ENCODE data around the gene PPP6R2.
"Not testable (repeated sequence)": the region's sequence is repeated elsewhere in the genome, so short reads cannot be mapped to it uniquely, and the experiment has no call there.

The PPP6R2 gene

DNA sequence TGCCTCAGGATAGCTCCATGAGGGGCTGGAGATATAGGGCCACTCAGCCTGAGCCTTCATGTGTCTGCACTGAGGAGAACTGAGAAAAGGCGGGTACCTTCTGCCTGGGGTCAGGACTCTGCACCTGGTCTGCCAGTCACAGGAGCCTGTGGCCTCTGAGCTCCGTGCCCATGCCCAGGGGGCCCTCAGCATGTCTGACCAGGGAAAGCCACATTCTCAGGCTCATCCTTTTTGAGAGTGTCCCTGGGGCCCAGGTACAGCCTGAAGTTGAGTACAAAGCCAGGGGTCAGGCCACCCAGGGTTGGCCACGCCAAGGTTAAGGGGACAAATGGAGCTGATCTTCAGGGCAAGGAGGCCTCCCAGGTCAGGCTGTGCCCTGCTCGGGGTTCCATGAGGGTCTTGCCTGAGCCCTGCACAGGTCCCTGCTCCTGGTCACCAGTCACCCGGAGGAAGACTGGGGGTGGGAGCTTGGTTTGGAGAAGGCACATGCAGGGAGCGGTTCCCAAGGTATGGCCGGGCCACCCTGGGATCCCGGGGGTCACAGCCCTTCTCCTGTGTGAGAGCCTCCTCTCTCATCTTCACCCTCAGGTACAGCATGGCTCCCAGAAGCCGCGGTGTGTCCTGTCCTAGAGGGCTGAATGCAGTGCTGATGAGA, 22.3 kb upstream of the PPP6R2 start:
- TF ChIP-seq CTCF (IDR thresholded peaks at IDR 0.05; ENCODE audit: low read depth, low read length, poor library complexity, severe bottlenecking), result no peak
- no peak for TF ChIP-seq EZH2phosphoT487 (IDR thresholded peaks at IDR 0.05; ENCODE audit: borderline replicate concordance, low read length)
- H3K4me2 ChIP-seq (ENCODE audit: low read length), result no peak overlapping the region
- H3K79me2 ChIP-seq (ENCODE audit: control insufficient read depth, low read length), result no peaks in the 10 kb centered on the region
- no peak overlapping the region for H3K4me3 ChIP-seq (ENCODE audit: low read length)
- H3K9me2 ChIP-seq (replicated peaks; ENCODE audit: control insufficient read depth, low read length), result no peaks in the 10 kb centered on the region
- H4K20me1 ChIP-seq (ENCODE audit: control insufficient read depth, insufficient read depth, low read depth, low read length), result no peaks in the 10 kb centered on the region
- H3K27ac ChIP-seq (ENCODE audit: low read depth, low read length), result no peak overlapping the region
- H3K4me1 ChIP-seq (ENCODE audit: control insufficient read depth, low read length), result peaks cover 53% of the 10 kb centered on the region
- H3K27me3 ChIP-seq (ENCODE audit: control insufficient read depth, low read length), result no peaks in the 10 kb centered on the region
- peaks cover 5% of the 10 kb centered on the region for H3F3A ChIP-seq (ENCODE audit: control insufficient read depth, insufficient read depth)
- no peaks in the 10 kb centered on the region for H3K36me3 ChIP-seq (ENCODE audit: control insufficient read depth, low read length)
- H3K9me3 ChIP-seq (ENCODE audit: control insufficient read depth, insufficient read depth, low read length), result no peaks in the 10 kb centered on the region

DNA sequence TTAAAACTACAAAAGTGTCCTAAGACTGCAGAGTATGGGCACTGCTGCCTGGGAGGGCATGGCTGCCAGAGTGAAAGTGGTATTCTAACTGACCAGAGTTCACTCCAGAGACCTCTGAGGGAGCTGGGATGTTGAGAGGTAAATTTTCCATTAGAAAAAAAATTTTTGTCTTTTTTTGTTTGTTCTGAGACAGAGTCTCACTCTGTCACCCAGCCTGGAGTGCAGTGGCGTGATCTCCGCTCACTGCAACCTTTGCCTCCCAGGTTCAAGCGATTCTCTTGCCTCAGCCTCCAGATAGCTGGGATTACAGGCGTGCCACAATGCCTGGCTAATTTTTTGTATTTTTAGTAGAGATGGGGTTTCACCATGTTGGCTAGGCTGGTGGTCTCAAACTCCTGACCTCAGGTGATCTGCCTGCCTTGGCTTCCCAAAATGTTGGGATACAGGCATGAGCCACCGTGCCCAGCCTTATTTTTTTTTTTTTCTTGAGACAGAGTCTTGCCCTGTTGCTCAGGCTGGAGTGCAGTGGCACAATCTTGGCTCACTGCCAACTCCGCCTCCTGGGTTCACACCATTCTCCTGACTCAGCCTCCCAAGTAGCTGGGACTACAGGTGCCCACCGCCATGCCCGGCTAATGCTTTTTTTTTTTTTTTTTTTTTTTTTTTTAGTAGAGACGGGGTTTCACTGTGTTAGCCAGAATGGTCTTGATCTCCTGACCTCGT, 20.6 kb upstream of the PPP6R2 start:
- H3K27ac ChIP-seq (ENCODE audit: low read depth, low read length); H3K36me3 ChIP-seq (ENCODE audit: control insufficient read depth, low read length); H3K27me3 ChIP-seq (ENCODE audit: control insufficient read depth, low read length); H3K9me3 ChIP-seq (ENCODE audit: control insufficient read depth, insufficient read depth, low read length); H3K9me2 ChIP-seq (replicated peaks; ENCODE audit: control insufficient read depth, low read length); H3K4me3 ChIP-seq (ENCODE audit: low read length); H4K20me1 ChIP-seq (ENCODE audit: control insufficient read depth, insufficient read depth, low read depth, low read length); H3K4me2 ChIP-seq (ENCODE audit: low read length); H3K79me2 ChIP-seq (ENCODE audit: control insufficient read depth, low read length); H3F3A ChIP-seq (ENCODE audit: control insufficient read depth, insufficient read depth): not testable (repeated sequence)
- peaks cover 53% of the 10 kb centered on the region for H3K4me1 ChIP-seq (ENCODE audit: control insufficient read depth, low read length)

DNA sequence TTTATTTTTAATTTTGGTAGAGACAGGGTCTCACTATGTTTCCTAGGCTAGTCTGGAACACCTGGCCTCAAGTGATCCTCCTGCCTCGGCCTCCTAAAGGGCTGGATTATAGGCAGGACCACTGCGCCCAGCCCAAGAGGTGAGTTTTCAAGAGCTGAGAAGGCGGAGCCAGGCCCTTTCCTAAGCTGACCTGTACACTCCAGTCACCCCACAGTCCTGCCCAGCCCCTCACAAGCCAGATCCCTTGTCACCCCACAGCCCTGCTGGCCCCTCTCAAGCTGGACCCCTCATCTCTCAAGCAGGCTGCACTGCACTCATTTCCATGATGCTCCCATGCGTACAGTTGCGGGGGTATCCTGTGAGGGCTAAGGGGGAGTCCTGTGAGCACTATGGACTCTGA, 19.2 kb upstream of the PPP6R2 start:
- H3K27me3 ChIP-seq (ENCODE audit: control insufficient read depth, low read length), result no peaks in the 10 kb centered on the region
- no peak overlapping the region for H3K4me3 ChIP-seq (ENCODE audit: low read length)
- no peaks in the 10 kb centered on the region for H4K20me1 ChIP-seq (ENCODE audit: control insufficient read depth, insufficient read depth, low read depth, low read length)
- no peak overlapping the region for H3K4me2 ChIP-seq (ENCODE audit: low read length)
- H3K79me2 ChIP-seq (ENCODE audit: control insufficient read depth, low read length), result peaks cover 8% of the 10 kb centered on the region
- no peaks in the 10 kb centered on the region for H3K9me3 ChIP-seq (ENCODE audit: control insufficient read depth, insufficient read depth, low read length)
- H3K4me1 ChIP-seq (ENCODE audit: control insufficient read depth, low read length), result peaks cover 53% of the 10 kb centered on the region
- peaks cover 4% of the 10 kb centered on the region; the same call in 1 of the 2 replicates for H3F3A ChIP-seq (ENCODE audit: control insufficient read depth, insufficient read depth)
- no peaks in the 10 kb centered on the region for H3K36me3 ChIP-seq (ENCODE audit: control insufficient read depth, low read length)
- no peak overlapping the region for H3K27ac ChIP-seq (ENCODE audit: low read depth, low read length)
- TF ChIP-seq CTCF (IDR thresholded peaks at IDR 0.05; ENCODE audit: low read depth, low read length, poor library complexity, severe bottlenecking) (no peak), EZH2phosphoT487 (IDR thresholded peaks at IDR 0.05; ENCODE audit: borderline replicate concordance, low read length) (no peak)
- H3K9me2 ChIP-seq (replicated peaks; ENCODE audit: control insufficient read depth, low read length), result no peaks in the 10 kb centered on the region

Measured in DOHH2 (cell line).